Sigmoid colon (tissue), 7 donors: ENCODE results near the gene MAPRE3. TPM values are rescaled to one million over a fixed set of nuclear protein-coding genes. Genes with fewer than 3 reads are reported as not detected.

Source experiments
- DNase-seq: peaks from one replicate; pipeline ENCODE4 v3.0.0-alpha.2; 2019
- H3K27ac ChIP-seq, 4 donors: fragments of 200-600 bp; sonication (generic); one replicate each; pipeline ENCODE4 v1.5.1; 2016 to 2019; ENCODE audit warnings: mild to moderate bottlenecking in 1 of 4
- H3K27me3 ChIP-seq, 3 donors: fragments of 200-600 bp; sonication (generic); one replicate each; pipeline ENCODE4 v1.5.1; 2019; ENCODE audit warnings: mild to moderate bottlenecking in 1 of 3
- H3K36me3 ChIP-seq, 4 donors: fragments of 200-600 bp; sonication (generic); one replicate each; pipeline ENCODE4 v1.5.1; 2016 to 2019
- H3K4me1 ChIP-seq, 4 donors: fragments of 200-600 bp; sonication (generic); one replicate each; pipeline ENCODE4 v1.5.1; 2017 to 2019
- H3K4me3 ChIP-seq, 4 donors: fragments of 200-600 bp; sonication (generic); one replicate each; pipeline ENCODE4 v1.5.1; 2017 to 2019; ENCODE audit warnings: mild to moderate bottlenecking in 2 of 4, moderate library complexity in 1 of 4
- H3K9me3 ChIP-seq, 4 donors: fragments of 200-600 bp in 3 of 4; sonication (generic) in 3 of 4; one replicate each; pipeline versions ENCODE4 v1.5.1 to v1.6.1; 2013 to 2019
- CTCF ChIP-seq, 4 experiments: fragments of 450-650 bp in 3 of 4; fragments of 200-600 bp in 1 of 4; IDR thresholded peaks; one replicate each; pipeline ENCODE4 v1.5.1; 2016 to 2019; ENCODE audit warnings: antibody characterized with exemption in 4 of 4, mild to moderate bottlenecking in 3 of 4, moderate library complexity in 2 of 4
- EP300 ChIP-seq, 4 donors: sonication (generic); formaldehyde crosslinking; IDR thresholded peaks; one replicate each; pipeline ENCODE4 v1.6.1; 2017; ENCODE audit warnings: antibody characterized with exemption in 4 of 4
- POLR2A ChIP-seq, 2 donors: fragments of 450-650 bp; IDR thresholded peaks; one replicate each; pipeline ENCODE4 v1.6.1; 2016; ENCODE audit warnings: antibody characterized with exemption in 2 of 2, mild to moderate bottlenecking in 2 of 2, moderate library complexity in 2 of 2
- POLR2AphosphoS5 ChIP-seq, 4 donors: sonication (generic); formaldehyde crosslinking; IDR thresholded peaks; one replicate each; pipeline ENCODE4 v1.6.1; 2017; ENCODE audit warnings: antibody characterized with exemption in 4 of 4
- WGBS, 2 donors: extraction: QIAGEN DNeasy Blood & Tissue Kit; methylation state at CpG; one replicate each; pipeline ENCODE4 v1.1.7; 2013; 5-methylcytosine and 5-hydroxymethylcytosine counted together
- intact Hi-C: fragments of 100-400 bp; cut with DNase I; formaldehyde crosslinking; loops from one replicate; pipeline ENCODE4 v1.15.1; 2023
- polyA plus RNA-seq, 3 donors: library from polyadenylated mRNA; stranded (reverse); fragments of 200-250 nt; gene quantifications; one replicate each; pipeline ENCODE4 v1.2.3, GENCODE V29; 2013
- total RNA-seq, 4 donors: library from RNA; depleted of rRNA; stranded (reverse); fragments of >200 nt; gene quantifications; one replicate each; pipeline ENCODE4 v1.1.0, GENCODE V29; 2016
- donor health status: healthy with polysubstance abuse.
- donor health status: Bipolar disorder and iron deficiency.
- donor health status: healthy.

The MAPRE3 gene
- total and polyA plus RNA-seq, 7 donors, result 5.1 to 73.3 (median 15.6) TPM

- no peaks in the 10 kb centered on the region for H3K27me3 ChIP-seq
- no peaks in the 10 kb centered on the region for H3K36me3 ChIP-seq
- H3K27ac ChIP-seq, result no peak overlapping the region
- intact Hi-C loops, result no loop called here
- WGBS, 2 donors, result 85 to 90% methylated on average over 3 of the region's 3 CpGs
- peaks cover 0 to 4% (median under 1%) of the 10 kb centered on the region in 4 donors for H3K4me1 ChIP-seq
- no peaks in the 10 kb centered on the region for H3K9me3 ChIP-seq
- no peak for DNase-seq
- H3K4me3 ChIP-seq, result no peak overlapping the region
- no peak for TF ChIP-seq POLR2AphosphoS5 (IDR thresholded peaks at IDR 0.05)
- no peak for TF ChIP-seq EP300 (IDR thresholded peaks at IDR 0.05)
- TF ChIP-seq POLR2A (IDR thresholded peaks at IDR 0.05), result no peak
- TF ChIP-seq CTCF (IDR thresholded peaks at IDR 0.05), result no peak
Measured at GRCh38 chr2:27010139-27010538, 39.7 kb downstream of the MAPRE3 start.

GRCh38 chr2:27013738-27014137, 43.3 kb downstream of the MAPRE3 start:
- no peak for TF ChIP-seq CTCF (IDR thresholded peaks at IDR 0.05)
- no peak for TF ChIP-seq POLR2AphosphoS5 (IDR thresholded peaks at IDR 0.05)
- no peak for TF ChIP-seq EP300 (IDR thresholded peaks at IDR 0.05)
- no peak for TF ChIP-seq POLR2A (IDR thresholded peaks at IDR 0.05)
- H3K36me3 ChIP-seq, result no peaks in the 10 kb centered on the region
- H3K4me1 ChIP-seq, result peaks cover 0 to 15% (median 11%) of the 10 kb centered on the region in 4 donors
- H3K27ac ChIP-seq, result no peak overlapping the region
- DNase-seq, result no peak
- no peak overlapping the region for H3K4me3 ChIP-seq
- no peaks in the 10 kb centered on the region for H3K27me3 ChIP-seq
- intact Hi-C loops, result no loop called here
- WGBS, 2 donors, result 96% methylated on average over 4 of the region's 4 CpGs
- H3K9me3 ChIP-seq, result no peaks in the 10 kb centered on the region

- DNase-seq, result no peak
- Histone ChIP-seq H3K4me3 (no peak overlapping the region), H3K27ac (no peak overlapping the region), H3K27me3 (no peaks in the 10 kb centered on the region), H3K9me3 (no peaks in the 10 kb centered on the region), H3K36me3 (no peaks in the 10 kb centered on the region), H3K4me1 (peaks cover 0 to 15% (median 11%) of the 10 kb centered on the region in 4 donors)
- 92 to 93% methylated on average over 8 of the region's 8 CpGs for WGBS, 2 donors
- intact Hi-C loops, result loop anchor here (5.0 kb wide), 1 partner anchor 168 kb away; the partner anchor contains the start of gene DPYSL5
- TF ChIP-seq POLR2A (IDR thresholded peaks at IDR 0.05) (no peak), CTCF (IDR thresholded peaks at IDR 0.05) (no peak), EP300 (IDR thresholded peaks at IDR 0.05) (no peak), POLR2AphosphoS5 (IDR thresholded peaks at IDR 0.05) (no peak)
Measured at GRCh38 chr2:27014771-27015433, 44.5 kb downstream of the MAPRE3 start.

- H3K4me1 ChIP-seq, result peaks cover 0 to 17% (median 14%) of the 10 kb centered on the region in 4 donors
- no peak overlapping the region for H3K4me3 ChIP-seq
- no peaks in the 10 kb centered on the region for H3K36me3 ChIP-seq
- no peaks in the 10 kb centered on the region for H3K9me3 ChIP-seq
- DNase-seq, result no peak
- H3K27ac ChIP-seq, result no peak overlapping the region
- TF ChIP-seq CTCF (IDR thresholded peaks at IDR 0.05), result peak; percentile 23 to 70 (median 66)
- no peak for TF ChIP-seq POLR2AphosphoS5 (IDR thresholded peaks at IDR 0.05)
- H3K27me3 ChIP-seq, result no peaks in the 10 kb centered on the region
- WGBS, 2 donors, result 60 to 65% methylated on average over 3 of the region's 3 CpGs
- intact Hi-C loops, result loop anchor here (1.0 to 5.0 kb wide), 3 partner anchors 46 to 170 kb away; partner anchors contain the start of genes DPYSL5 and MAPRE3
Measured at GRCh38 chr2:27016801-27017325, 46.4 kb downstream of the MAPRE3 start.
